ENCODE data around the gene CDC42EP5. TPM values are rescaled to one million over a fixed set of nuclear protein-coding genes. Genes with fewer than 3 reads are reported as not detected.

CDC42EP5 gene
- total RNA-seq, 1 experiment from 2014 or later: 25.1 TPM

GRCh38 chr19:54460230-54461005, 12.7 kb downstream of the CDC42EP5 start:
- no peak for DNase-seq
- Histone ChIP-seq H3K4me3 (no peak overlapping the region), H3K9me2 (ENCODE audit: insufficient read depth) (no peaks in the 10 kb centered on the region), H4K20me1 (ENCODE audit: insufficient read depth) (peaks cover 44% of the 10 kb centered on the region), H3F3A (ENCODE audit: insufficient read depth, low read depth) (peaks cover 43% of the 10 kb centered on the region; the same call in 1 of the 2 replicates), H3K27me3 (ENCODE audit: insufficient read depth, low read depth) (no peaks in the 10 kb centered on the region), H3K27ac (no peak overlapping the region), H3K4me1 (replicated peaks; ENCODE audit: insufficient read depth) (peaks cover 18% of the 10 kb centered on the region), H2AFZ (no peak overlapping the region), H3K9me3 (ENCODE audit: insufficient read depth, low read depth) (no peaks in the 10 kb centered on the region), H3K36me3 (ENCODE audit: low read depth) (peaks cover 23% of the 10 kb centered on the region; the same call in 1 of the 2 replicates), H3K79me2 (ENCODE audit: low read depth) (peaks cover 46% of the 10 kb centered on the region), H3K4me2 (peak overlapping the region; percentile 86; the same call in 1 of the 2 replicates)
- no peak for TF ChIP-seq EZH2 (IDR thresholded peaks at IDR 0.05; ENCODE audit: low read depth)
- TF ChIP-seq CTCF (conservative IDR thresholded peaks at IDR 0.05): no peak
- intact Hi-C loops (cut with micrococcal nuclease; ENCODE audit: unreplicated experiment): loop anchor here (5.0 to 10.0 kb wide), 4 partner anchors 296 to 1014 kb away; partner anchors contain the start of genes MYADM, RDH13 and ZNF628
- no TSS peak for BruUV-seq (replicated peaks)
- ChIA-PET CTCF (no interaction called here), POLR2A (ENCODE audit: unreplicated experiment) (interaction anchor here (0.5 kb wide), 1 partner anchor 1194 kb away, joined by 3 read pairs; no protein-coding TSS in a partner anchor)

DNA sequence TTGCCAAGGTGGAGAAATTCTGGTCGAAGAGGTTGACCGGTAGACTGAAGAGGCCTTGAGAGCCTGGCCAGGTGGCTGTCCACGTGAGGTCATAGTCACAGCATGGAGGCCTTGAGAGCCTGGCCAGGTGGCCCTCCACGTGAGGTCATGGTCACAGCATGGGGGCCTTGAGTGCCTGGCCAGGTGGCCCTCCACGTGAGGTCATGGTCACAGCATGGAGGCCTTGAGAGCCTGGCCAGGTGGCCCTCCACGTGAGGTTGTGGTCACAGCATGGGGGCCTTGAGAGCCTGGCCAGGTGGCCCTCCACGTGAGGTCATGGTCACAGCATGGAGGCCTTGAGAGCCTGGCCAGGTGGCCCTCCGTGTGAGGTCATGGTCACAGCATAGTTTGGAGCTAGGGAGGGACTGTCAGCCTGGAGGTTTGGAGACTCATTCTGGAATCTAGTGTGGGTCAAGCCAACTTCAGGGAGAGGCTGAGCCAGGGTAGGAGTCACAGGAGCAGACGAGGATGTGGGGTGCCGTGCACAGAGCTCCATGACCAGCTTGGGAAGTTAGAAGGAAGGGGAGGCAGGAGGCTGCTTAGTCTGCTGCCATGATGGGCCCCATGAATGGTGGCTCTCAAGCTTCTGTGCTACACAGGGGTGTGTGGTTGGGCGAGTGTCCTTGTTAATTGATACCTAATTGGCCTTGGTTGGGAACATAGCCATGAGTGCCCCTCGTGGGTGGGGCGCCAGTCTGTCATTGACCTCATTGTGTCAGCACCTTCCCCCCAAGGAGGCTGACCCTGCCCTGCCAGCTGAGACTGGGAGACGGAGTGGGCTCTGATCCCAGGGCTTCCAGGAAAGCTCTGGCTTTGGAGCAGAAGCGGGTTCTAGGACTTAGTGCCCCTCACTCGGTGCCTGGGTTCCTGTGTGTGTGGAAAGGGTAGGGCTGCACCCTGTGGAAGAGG, 13.5 kb downstream of the CDC42EP5 start:
- peaks cover 39% of the 10 kb centered on the region; the same call in 1 of the 2 replicates for H3F3A ChIP-seq (ENCODE audit: insufficient read depth, low read depth)
- no peak overlapping the region for H3K27ac ChIP-seq
- BruUV-seq (replicated peaks): no TSS peak
- ChIA-PET POLR2A (ENCODE audit: unreplicated experiment) (no interaction called here), CTCF (no interaction called here)
- TF ChIP-seq CTCF (conservative IDR thresholded peaks at IDR 0.05) (no peak), EZH2 (IDR thresholded peaks at IDR 0.05; ENCODE audit: low read depth) (no peak)
- H3K27me3 ChIP-seq (ENCODE audit: insufficient read depth, low read depth): no peaks in the 10 kb centered on the region
- H4K20me1 ChIP-seq (ENCODE audit: insufficient read depth): peaks cover 52% of the 10 kb centered on the region
- intact Hi-C loops (cut with micrococcal nuclease; ENCODE audit: unreplicated experiment): loop anchor here (5.0 to 10.0 kb wide), 4 partner anchors 295 to 1015 kb away; partner anchors contain the start of genes MYADM, RDH13 and ZNF628
- H3K9me2 ChIP-seq (ENCODE audit: insufficient read depth): no peaks in the 10 kb centered on the region
- no peak overlapping the region for H3K4me2 ChIP-seq
- no peak for DNase-seq
- H3K4me3 ChIP-seq: no peak overlapping the region
- H3K79me2 ChIP-seq (ENCODE audit: low read depth): peaks cover 54% of the 10 kb centered on the region
- no peak overlapping the region for H2AFZ ChIP-seq
- H3K36me3 ChIP-seq (ENCODE audit: low read depth): peaks cover 29% of the 10 kb centered on the region; the same call in 1 of the 2 replicates
- H3K4me1 ChIP-seq (replicated peaks; ENCODE audit: insufficient read depth): peaks cover 18% of the 10 kb centered on the region
- H3K9me3 ChIP-seq (ENCODE audit: insufficient read depth, low read depth): no peaks in the 10 kb centered on the region

DNA sequence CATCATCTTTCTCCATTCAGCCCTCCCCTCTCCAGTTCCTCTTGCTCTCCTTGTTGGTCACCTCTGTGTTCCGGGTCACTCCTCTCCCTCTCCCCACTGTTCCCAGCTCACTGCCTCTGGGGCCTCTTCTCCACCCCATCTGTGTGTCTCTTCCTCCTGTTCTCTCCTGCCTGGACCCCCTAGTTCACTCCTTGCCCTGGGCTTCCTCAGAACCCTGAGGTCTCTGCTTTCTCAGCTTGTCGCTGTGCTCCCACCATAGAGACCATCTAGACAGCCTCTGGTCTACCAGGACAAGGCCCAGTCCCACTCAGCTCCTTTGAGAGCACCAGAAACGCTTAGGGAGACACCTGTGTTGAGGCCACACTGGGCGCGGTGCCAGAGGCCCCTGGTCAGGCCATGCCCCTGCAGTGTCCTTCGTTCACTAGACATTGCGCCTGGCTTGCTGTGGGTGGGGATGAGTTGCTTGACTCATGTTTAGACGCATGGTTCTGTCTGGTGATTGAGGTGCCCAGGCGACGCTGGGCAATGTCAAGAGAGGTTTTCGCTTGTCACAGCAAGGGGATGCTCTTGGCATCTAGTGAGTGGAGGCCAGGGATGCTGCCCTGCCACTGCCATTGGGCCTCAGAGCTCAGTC, 14.3 kb downstream of the CDC42EP5 start:
- H3K9me3 ChIP-seq (ENCODE audit: insufficient read depth, low read depth): no peaks in the 10 kb centered on the region
- TF ChIP-seq CTCF (conservative IDR thresholded peaks at IDR 0.05) (no peak), EZH2 (IDR thresholded peaks at IDR 0.05; ENCODE audit: low read depth) (no peak)
- CTCF ChIA-PET: no interaction called here
- H3F3A ChIP-seq (ENCODE audit: insufficient read depth, low read depth): peaks cover 36% of the 10 kb centered on the region; the same call in 1 of the 2 replicates
- intact Hi-C loops (cut with micrococcal nuclease; ENCODE audit: unreplicated experiment): no loop called here
- no peaks in the 10 kb centered on the region for H3K9me2 ChIP-seq (ENCODE audit: insufficient read depth)
- no TSS peak for BruUV-seq (replicated peaks)
- H3K27me3 ChIP-seq (ENCODE audit: insufficient read depth, low read depth): no peaks in the 10 kb centered on the region
- peaks cover 18% of the 10 kb centered on the region for H3K4me1 ChIP-seq (replicated peaks; ENCODE audit: insufficient read depth)
- POLR2A ChIA-PET (ENCODE audit: unreplicated experiment): no interaction called here
- H3K27ac ChIP-seq: no peak overlapping the region
- H3K79me2 ChIP-seq (ENCODE audit: low read depth): peaks cover 62% of the 10 kb centered on the region
- H3K4me3 ChIP-seq: no peak overlapping the region
- no peak overlapping the region for H3K4me2 ChIP-seq
- no peak for DNase-seq
- peaks cover 60% of the 10 kb centered on the region for H4K20me1 ChIP-seq (ENCODE audit: insufficient read depth)
- H2AFZ ChIP-seq: no peak overlapping the region
- peaks cover 34% of the 10 kb centered on the region for H3K36me3 ChIP-seq (ENCODE audit: low read depth)

Measured in PC-9 (cell line).